A673 (cell line): ENCODE measurements around the gene IL1RAP. TPM values are rescaled to one million over a fixed set of nuclear protein-coding genes. Genes with fewer than 3 reads are reported as not detected.

Source experiments
- BruUV-seq: library from RNA; stranded (reverse); fragments of 400-500 nt; replicated peaks from 2 replicates; lab custom pipeline; 2021; lab: Mats Ljungman, UMichigan
- CTCF ChIA-PET: fragments of 300-600 bp; sonication (Branson Sonifier 250); formaldehyde crosslinking; loops from one replicate; lab custom pipeline; 2022; ENCODE audit warnings: antibody characterized with exemption; lab: Charles Lee
- POLR2A ChIA-PET: fragments of 300-600 bp; sonication (Branson Sonifier 250); formaldehyde crosslinking; loops from one replicate; lab custom pipeline; 2022; ENCODE audit warnings: antibody characterized with exemption; ENCODE audit not compliant: low non-redundant PET; lab: Charles Lee
- DNase-seq: peaks from one replicate; pipeline ENCODE4 v3.0.0-alpha.2; 2015; ENCODE audit warnings: low spot score
- H3K27ac ChIP-seq: fragments of 200-600 bp; sonication (generic); 2 replicates; pipeline ENCODE4 v1.5.1; 2016; ENCODE audit warnings: mixed run types, low read depth, mild to moderate bottlenecking, mixed read lengths, antibody characterized with exemption, low read length; ENCODE audit not compliant: poor library complexity, severe bottlenecking
- H3K27me3 ChIP-seq: fragments of 200-600 bp; sonication (generic); replicated peaks from 2 replicates; pipeline ENCODE4 v1.6.1; 2017; ENCODE audit warnings: mixed run types, low read depth, mild to moderate bottlenecking, mixed read lengths, antibody characterized with exemption, low read length; ENCODE audit not compliant: insufficient read depth, poor library complexity
- H3K36me3 ChIP-seq: fragments of 200-600 bp; sonication (generic); 2 replicates; pipeline ENCODE4 v1.6.1; 2016; ENCODE audit warnings: mixed run types, mild to moderate bottlenecking, mixed read lengths, antibody characterized with exemption, low read length; ENCODE audit not compliant: insufficient read depth, poor library complexity, severe bottlenecking
- H3K4me1 ChIP-seq: fragments of 200-600 bp; sonication (generic); 2 replicates; pipeline ENCODE4 v1.6.1; 2017; ENCODE audit warnings: mixed run types, mild to moderate bottlenecking, mixed read lengths, antibody characterized with exemption, low read length; ENCODE audit not compliant: insufficient read depth, poor library complexity, severe bottlenecking
- H3K4me3 ChIP-seq: fragments of 200-600 bp; sonication (generic); 2 replicates; pipeline ENCODE4 v1.5.1; 2016; ENCODE audit warnings: low read depth, mixed run types, mild to moderate bottlenecking, mixed read lengths, low read length; ENCODE audit not compliant: poor library complexity, severe bottlenecking
- H3K9me3 ChIP-seq: fragments of 200-600 bp; sonication (generic); 2 replicates; pipeline ENCODE4 v1.6.1; 2016; ENCODE audit warnings: mixed run types, low read depth, mild to moderate bottlenecking, mixed read lengths, antibody characterized with exemption, low read length; ENCODE audit not compliant: poor library complexity, severe bottlenecking
- CTCF ChIP-seq: fragments of 300-800, 200-600 bp; sonication (generic); conservative IDR thresholded peaks from 2 replicates; pipeline ENCODE4 v1.5.1; 2017; ENCODE audit warnings: low read depth, mild to moderate bottlenecking, antibody characterized with exemption, low read length, moderate library complexity, mixed read lengths
- EZH2 ChIP-seq: fragments of 200-600 bp; sonication (generic); IDR thresholded peaks from 2 replicates; pipeline ENCODE4 v1.6.1; 2017; ENCODE audit warnings: borderline replicate concordance, low read depth, mild to moderate bottlenecking, mixed read lengths, antibody characterized with exemption, low read length; ENCODE audit not compliant: poor library complexity, severe bottlenecking
- intact Hi-C: fragments of 100-400 bp; cut with micrococcal nuclease; formaldehyde crosslinking; loops from one replicate; pipeline ENCODE4 v1.10.0; 2022; ENCODE audit not compliant: unreplicated experiment
- total RNA-seq: library from RNA; stranded (reverse); gene quantifications from 2 replicates; pipeline ENCODE4 v1.2.3, GENCODE V29; 2021

IL1RAP gene
- total RNA-seq, 1 experiment from 2014 or later = 207 TPM

DNA sequence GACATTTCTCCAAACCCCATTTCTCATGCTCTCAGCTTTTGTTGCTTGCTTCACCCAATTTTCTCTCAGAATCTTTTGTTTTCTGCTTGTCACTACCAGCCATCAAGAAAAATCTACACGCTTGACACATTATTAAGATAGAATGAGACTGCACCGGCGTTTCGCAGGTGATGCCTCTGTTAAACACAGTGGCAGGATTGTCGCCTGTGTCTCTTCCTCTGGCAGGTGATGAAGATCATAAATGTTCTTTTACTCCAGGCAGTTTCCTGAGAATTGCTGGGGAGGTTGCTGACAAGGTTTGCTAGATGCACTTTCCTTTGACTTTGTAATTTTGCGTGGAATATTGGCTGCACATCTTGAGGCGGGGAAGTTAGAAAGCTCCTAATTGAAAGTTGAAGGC is 75.4 kb downstream of the IL1RAP start:
- intact Hi-C loops = no loop called here
- no peaks in the 10 kb centered on the region for H3K27me3 ChIP-seq
- POLR2A ChIA-PET = no interaction called here
- TF ChIP-seq CTCF (no peak), EZH2 (no peak)
- CTCF ChIA-PET = no interaction called here
- H3K27ac ChIP-seq = peak overlapping the region; percentile 56
- no peaks in the 10 kb centered on the region for H3K9me3 ChIP-seq
- H3K4me3 ChIP-seq = no peak overlapping the region
- H3K4me1 ChIP-seq = peaks cover 87% of the 10 kb centered on the region
- DNase-seq = no peak
- BruUV-seq = no TSS peak
- H3K36me3 ChIP-seq = peaks cover 5% of the 10 kb centered on the region

- Histone ChIP-seq H3K9me3 (no peaks in the 10 kb centered on the region), H3K4me1 (peaks cover 90% of the 10 kb centered on the region), H3K36me3 (peaks cover 5% of the 10 kb centered on the region), H3K27ac (peak overlapping the region; percentile 40), H3K4me3 (no peak overlapping the region), H3K27me3 (no peaks in the 10 kb centered on the region)
- ChIA-PET POLR2A (no interaction called here), CTCF (no interaction called here)
- TF ChIP-seq CTCF (no peak), EZH2 (no peak)
- DNase-seq = no peak
- intact Hi-C loops = loop anchor here (10.0 kb wide), 1 partner anchor 104 kb away; no protein-coding TSS in a partner anchor
- no TSS peak for BruUV-seq
These were observed 77.2 kb downstream of the IL1RAP start for GRCh38 chr3:190591080-190591479.

DNA sequence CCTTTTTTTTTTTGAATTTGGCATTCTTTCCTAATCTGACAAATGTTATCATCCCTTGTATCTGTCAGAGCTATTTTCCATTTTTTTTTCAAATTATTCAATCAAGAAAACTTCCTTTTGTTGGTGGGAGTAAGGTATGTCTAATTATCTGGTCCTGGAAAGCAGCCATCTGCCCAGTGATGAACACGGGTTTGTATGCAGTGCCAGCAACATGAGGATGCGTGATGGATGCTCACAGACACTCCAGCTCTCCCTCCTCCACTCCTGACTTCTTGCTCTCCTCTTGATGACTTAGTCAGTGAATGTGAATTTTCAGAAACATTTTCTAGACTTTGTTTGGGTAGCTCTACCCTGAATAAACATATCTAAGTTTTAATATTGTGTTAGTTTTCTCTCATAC is 79.2 kb downstream of the IL1RAP start:
- CTCF ChIA-PET = no interaction called here
- no TSS peak for BruUV-seq

More for the DNA sequence above, 79.2 kb downstream of the IL1RAP start:
- intact Hi-C loops = loop anchor here (10.0 kb wide), 1 partner anchor 102 kb away; no protein-coding TSS in a partner anchor
- POLR2A ChIA-PET = no interaction called here
- no peaks in the 10 kb centered on the region for H3K9me3 ChIP-seq
- no peak overlapping the region for H3K27ac ChIP-seq
- H3K4me1 ChIP-seq = peaks cover 92% of the 10 kb centered on the region
- H3K36me3 ChIP-seq = peaks cover 5% of the 10 kb centered on the region
- no peak for DNase-seq
- H3K27me3 ChIP-seq = no peaks in the 10 kb centered on the region
- TF ChIP-seq CTCF = no peak
- no peak for TF ChIP-seq EZH2
- no peak overlapping the region for H3K4me3 ChIP-seq
